ENCODE data around the gene FCSK.
"Not testable (repeated sequence)": the region's sequence is repeated elsewhere in the genome, so short reads cannot be mapped to it uniquely, and the experiment has no call there.

FCSK gene

GRCh38 chr16:70437582-70438557 is 16.5 kb upstream of the FCSK start:
- TF ChIP-seq GATA1 (IDR thresholded peaks at IDR 0.05; ENCODE audit: low read depth, low read length) (no peak), POLR2A (IDR thresholded peaks at IDR 0.05; ENCODE audit: low read length) (no peak)
- DNase-seq, result peak in 1 of 2 experiments; percentile 70

DNA sequence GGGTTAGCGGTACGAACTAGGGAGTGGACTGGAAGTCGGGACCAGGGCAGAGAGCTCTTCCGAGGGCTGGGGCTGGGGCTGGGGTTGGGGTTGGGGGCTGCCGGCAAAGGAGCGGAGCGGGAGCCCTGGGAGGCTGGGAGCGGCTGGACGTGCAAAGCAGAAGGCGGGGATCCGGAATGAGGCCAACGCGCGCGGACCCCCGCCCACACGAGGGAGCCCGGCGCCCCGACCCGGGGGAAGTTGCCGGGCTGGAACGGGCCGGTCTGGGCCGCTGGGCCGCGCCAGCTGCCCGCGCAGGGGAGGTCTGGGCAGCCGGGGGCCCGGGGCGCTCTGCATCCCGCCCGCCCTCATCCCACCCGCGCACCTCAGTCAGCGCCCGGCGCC is 15.8 kb upstream of the FCSK start:
- peak in 1 of 2 experiments; percentile 72 for DNase-seq
- TF ChIP-seq GATA1 (IDR thresholded peaks at IDR 0.05; ENCODE audit: low read depth, low read length), result no peak
- TF ChIP-seq POLR2A (IDR thresholded peaks at IDR 0.05; ENCODE audit: low read length), result no peak

- DNase-seq, result peak; percentile 96 to 98
- no peak for TF ChIP-seq GATA1 (IDR thresholded peaks at IDR 0.05; ENCODE audit: low read depth, low read length)
- peak; percentile 31 for TF ChIP-seq POLR2A (IDR thresholded peaks at IDR 0.05; ENCODE audit: low read length)
These were observed 15.2 kb upstream of the FCSK start, which contains the start of gene ST3GAL2 for GRCh38 chr16:70438969-70439862. Gene ST3GAL2 (minus strand): TSS chr16:70439100. CDS start chr16:70398530, 40,570 bp downstream.

GRCh38 chr16:70440009-70440692 is 14.2 kb upstream of the FCSK start:
- no peak for DNase-seq
- TF ChIP-seq POLR2A (IDR thresholded peaks at IDR 0.05; ENCODE audit: low read length) (no peak), GATA1 (IDR thresholded peaks at IDR 0.05; ENCODE audit: low read depth, low read length) (no peak)

- TF ChIP-seq POLR2A (IDR thresholded peaks at IDR 0.05; ENCODE audit: low read length) (no peak), GATA1 (IDR thresholded peaks at IDR 0.05; ENCODE audit: low read depth, low read length) (no peak)
- no peak for DNase-seq
These were observed 12.9 kb upstream of the FCSK start for GRCh38 chr16:70441406-70441990.

- TF ChIP-seq GATA1 (IDR thresholded peaks at IDR 0.05; ENCODE audit: low read depth, low read length) (no peak), POLR2A (IDR thresholded peaks at IDR 0.05; ENCODE audit: low read length) (no peak)
These were observed 12.1 kb upstream of the FCSK start for GRCh38 chr16:70442344-70442743.

DNA sequence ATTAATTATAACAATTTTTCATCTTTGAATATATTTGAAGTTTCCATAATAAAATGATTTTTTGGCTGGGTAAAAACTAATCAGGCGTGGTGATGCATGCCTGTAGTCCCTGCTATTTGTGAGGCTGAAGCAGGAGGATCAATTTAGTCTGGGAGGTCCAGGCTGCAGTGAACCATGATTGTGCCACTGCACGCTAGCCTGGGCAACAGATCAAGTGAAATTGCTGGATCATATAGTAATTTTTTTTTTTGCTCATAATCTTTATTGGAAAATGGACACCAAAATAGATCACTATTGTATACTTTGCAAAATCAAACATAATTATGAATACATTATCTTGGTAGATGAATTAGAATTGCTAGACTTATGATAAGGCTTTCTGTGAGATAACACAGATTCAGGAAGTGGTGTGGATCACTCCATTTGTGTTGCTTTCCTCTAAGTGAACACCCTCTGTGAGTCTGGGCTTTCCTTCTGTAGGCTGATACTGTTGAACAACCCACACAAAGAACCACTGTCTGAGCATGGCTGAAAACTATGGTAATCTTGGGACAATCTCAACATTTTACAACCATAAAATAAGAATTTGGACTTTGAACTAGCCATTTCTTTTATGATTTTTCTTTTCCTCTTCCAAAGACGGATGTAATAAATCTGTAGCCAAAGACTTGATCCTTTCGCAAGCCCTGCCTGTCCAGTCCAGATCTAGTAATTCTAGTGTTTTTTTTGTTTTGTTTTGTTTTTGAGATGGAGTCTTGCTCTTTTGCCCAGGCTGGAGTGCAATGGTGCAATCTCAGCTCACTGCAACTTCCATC is 9.9 kb upstream of the FCSK start:
- DNase-seq, result no peak
- no peak for TF ChIP-seq POLR2A (IDR thresholded peaks at IDR 0.05; ENCODE audit: low read length)
- TF ChIP-seq GATA1 (IDR thresholded peaks at IDR 0.05; ENCODE audit: low read depth, low read length), result no peak

More at GRCh38 chr16:70442344-70442743, 12.1 kb upstream of the FCSK start:
- DNase-seq, result no peak

DNA sequence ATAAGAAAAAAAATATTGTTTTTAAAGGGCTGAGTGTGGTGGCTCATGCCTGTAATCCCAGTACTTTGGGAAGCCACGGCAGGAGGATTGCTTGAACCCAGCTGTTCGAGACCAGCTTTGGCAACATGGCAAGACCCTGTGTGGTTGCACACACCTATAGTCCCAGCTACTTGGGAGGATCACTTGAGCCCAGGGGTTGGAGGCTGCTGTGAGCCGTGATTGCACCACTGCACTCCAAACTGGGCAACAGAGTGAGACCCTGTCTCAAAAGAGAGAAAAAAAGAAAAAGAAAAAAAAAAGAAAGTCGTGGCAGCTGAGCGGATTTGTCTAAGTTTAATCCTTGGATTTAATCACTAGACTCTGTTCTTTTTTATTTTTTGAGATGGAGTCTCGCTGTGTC is 6.3 kb upstream of the FCSK start:
- TF ChIP-seq POLR2A (IDR thresholded peaks at IDR 0.05; ENCODE audit: low read length), result no peak
- no peak for TF ChIP-seq GATA1 (IDR thresholded peaks at IDR 0.05; ENCODE audit: low read depth, low read length)
- no peak for DNase-seq

- DNase-seq, result not testable (repeated sequence)
These were observed 4.0 kb upstream of the FCSK start for GRCh38 chr16:70450142-70451003.

- DNase-seq, result not testable (repeated sequence)
These were observed 3.4 kb upstream of the FCSK start for GRCh38 chr16:70451004-70451340.

DNA sequence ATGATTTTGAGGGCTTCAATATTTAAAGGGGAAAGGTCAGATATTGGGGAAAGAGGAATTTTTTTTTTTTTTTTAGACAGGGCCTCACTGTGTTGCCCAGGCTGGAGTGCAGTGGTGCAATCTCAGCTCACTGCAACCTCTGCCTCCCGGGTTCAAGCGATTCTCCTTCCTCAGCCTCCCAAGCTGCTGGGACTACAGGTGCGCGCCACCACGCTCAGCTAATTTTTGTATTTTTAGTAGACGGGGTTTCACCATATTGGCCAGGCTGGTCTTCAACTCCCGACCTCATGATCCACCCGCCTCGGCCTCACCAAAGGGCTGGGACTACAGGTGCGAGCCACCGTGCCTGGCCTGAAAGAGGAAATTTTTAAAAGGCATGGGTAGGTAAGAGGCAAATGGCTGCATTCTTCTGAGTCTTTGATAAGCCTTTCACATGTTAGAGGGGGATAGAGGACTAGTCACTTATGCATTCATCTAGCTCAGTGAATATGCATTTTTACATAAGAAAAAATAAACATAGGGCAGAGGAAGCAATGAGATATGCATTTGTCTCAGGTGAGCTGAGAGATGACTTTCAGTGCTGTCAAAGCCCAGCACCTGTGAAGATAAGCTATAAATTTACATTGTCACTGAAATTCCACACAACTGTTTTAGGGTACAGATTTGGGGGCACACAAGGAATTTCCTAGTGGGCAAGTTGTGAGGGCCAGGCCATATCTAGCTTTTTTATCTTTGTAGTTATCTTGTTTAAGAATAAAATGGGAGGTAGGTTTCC is 1.1 kb upstream of the FCSK start:
- TF ChIP-seq POLR2A (IDR thresholded peaks at IDR 0.05; ENCODE audit: low read length) (no peak), GATA1 (IDR thresholded peaks at IDR 0.05; ENCODE audit: low read depth, low read length) (no peak)
- no peak for DNase-seq
